Body of pancreas (tissue), 4 donors: ENCODE results near the gene FOXP1.

ENCODE experiments used
- CTCF ChIP-seq, 7 experiments: fragments of 450-650 bp in 4 of 7; fragments of 200-600 bp in 3 of 7; sonication (generic) in 3 of 7; IDR thresholded peaks; one replicate each; pipeline ENCODE4 v1.5.1; 2016 to 2019; ENCODE audit warnings: antibody characterized with exemption in 7 of 7
- POLR2A ChIP-seq, 3 donors: fragments of 450-650 bp; IDR thresholded peaks; one replicate each; pipeline ENCODE4 v1.6.1; 2016; ENCODE audit warnings: antibody characterized with exemption in 3 of 3, mild to moderate bottlenecking in 2 of 3

- no peak for TF ChIP-seq CTCF (IDR thresholded peaks at IDR 0.05)
- TF ChIP-seq POLR2A (IDR thresholded peaks at IDR 0.05) = no peak
Measured at GRCh38 chr3:71300951-71301393, 282.6 kb downstream of the FOXP1 start.
